Stimulated activated CD4-positive, alpha-beta T cell treated with anti-CD3 and anti-CD28 coated beads, Interleukin-1b, Interleukin-23, amount 100 ng/mL, for 48 hours (primary cell): ENCODE data around the gene TBKBP1.

Source experiments
- DNase-seq: peaks from one replicate; pipeline ENCODE4 v3.0.0-alpha.2; 2020

TBKBP1 gene

GRCh38 chr17:47699536-47699840 lies 5.5 kb downstream of the TBKBP1 start:
- DNase-seq = no peak

DNA sequence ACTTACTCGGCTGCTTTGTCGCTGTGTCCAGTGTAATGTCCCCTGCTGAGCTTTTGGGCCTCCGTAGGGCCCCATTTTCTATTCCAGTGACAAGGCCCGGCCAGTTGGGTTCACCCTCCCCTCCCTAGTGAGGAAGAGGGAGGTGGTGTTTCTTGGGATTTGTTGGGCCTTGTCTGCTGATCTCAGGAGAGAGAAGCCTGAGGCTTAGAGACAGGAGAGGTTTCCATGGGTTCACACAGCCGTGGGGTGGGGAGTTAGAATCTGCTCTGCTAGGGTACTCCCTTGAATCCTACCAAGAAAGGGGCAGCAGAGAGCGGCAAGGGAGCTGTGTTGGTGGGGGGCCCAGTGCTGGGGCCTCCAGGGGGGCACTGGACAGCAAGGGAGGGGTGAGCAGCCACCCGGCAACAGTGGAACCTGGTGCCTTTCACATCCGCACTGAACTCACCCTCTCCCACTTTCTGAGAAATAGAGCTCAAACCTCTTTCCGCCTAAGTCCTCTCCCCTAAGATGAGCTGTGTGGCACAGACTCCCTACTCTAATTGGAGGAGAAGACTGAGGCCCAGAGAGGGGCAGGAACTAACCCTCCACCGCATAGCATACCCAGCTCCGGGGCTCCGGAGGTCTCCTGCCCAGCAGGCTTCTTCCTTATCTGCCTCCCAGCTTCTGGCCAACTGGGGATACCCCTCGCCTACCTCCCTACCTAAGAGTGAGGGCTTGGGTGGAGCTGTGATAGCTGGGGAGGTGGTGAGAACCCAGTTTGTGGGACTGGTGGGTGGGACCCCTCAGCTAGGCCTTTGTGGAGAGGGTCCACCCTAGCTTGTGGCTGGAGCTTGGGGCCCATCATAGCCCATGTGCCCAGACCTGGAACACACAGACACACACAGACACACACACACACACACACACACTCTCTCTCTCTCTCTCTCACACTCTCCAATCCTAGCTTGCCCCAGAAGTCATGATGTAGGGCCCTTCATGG lies 6.8 kb downstream of the TBKBP1 start:
- no peak for DNase-seq

GRCh38 chr17:47701608-47702007 lies 7.6 kb downstream of the TBKBP1 start:
- no peak for DNase-seq

DNA sequence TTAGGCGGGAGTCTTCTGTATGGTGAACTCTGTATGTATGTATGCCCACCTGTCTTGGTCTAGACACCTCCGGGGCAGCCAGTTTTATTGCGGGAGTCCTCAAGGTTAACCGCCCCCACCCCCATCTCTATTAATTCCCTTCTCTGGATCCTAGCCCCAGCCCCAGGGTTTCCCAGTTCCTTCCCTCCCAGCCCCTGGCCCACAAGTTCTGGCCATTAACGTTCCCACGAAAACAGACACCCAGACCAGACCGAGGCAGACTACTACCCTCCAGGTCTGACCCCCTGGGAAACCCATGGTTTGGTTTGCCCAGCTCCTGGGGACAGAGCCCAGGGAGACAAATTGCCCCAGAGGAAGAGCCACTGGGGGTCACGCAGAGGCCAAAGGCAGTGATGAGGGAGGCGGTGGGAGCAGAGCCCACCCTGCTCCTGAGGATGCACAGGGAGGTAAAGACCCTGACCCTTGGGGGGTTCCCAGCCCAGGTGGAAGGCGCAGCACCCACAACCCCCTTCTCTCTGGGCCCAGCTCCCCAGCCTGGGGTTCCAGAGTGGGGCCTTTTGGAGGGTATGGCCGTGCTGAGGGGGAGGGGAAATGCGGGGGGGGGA lies 8.5 kb downstream of the TBKBP1 start:
- no peak for DNase-seq

GRCh38 chr17:47703191-47703591 lies 9.2 kb downstream of the TBKBP1 start:
- DNase-seq = peak; percentile 44

- DNase-seq = no peak
These were observed 9.7 kb downstream of the TBKBP1 start for GRCh38 chr17:47703671-47704070.

DNA sequence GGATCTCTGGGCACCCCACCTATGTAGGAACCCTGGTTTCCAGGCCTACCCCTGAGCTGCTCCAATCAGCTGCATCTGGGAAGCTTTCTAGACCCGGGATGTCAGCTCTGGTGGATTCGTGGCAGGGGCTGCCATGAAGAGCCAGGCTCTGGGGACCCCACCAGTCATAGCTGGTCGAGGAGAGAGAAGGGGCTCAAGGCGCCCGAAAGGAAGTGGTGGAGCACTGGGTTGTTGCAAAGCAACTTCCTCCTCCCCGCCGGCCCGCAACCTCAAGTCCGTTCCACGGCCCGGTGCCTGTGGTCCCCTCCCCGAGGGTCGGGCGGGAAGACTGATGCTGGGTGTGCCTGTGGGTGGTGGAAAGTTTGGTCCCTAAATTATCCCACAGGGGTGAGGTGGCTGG lies 10.2 kb downstream of the TBKBP1 start:
- no peak for DNase-seq

DNA sequence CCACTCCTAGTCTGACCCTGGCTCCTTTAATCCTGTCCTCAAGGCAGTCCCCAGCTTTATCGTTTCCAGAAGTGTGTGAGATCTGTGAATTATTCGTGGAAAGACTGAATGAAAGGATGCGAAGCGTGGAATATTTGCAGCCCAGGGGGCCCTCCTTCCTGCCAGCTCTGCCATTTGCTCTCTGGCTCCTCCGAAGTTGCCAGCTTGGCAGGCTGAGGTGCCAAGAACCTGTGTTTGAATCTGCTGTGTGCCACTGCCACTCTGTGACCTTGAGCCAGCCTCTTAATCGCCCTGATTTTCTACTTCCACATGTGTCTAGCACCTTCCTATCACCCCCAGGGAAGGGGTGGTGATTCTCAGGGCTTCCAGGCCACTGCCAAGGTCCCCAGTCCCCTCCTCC lies 10.8 kb downstream of the TBKBP1 start:
- DNase-seq = no peak

DNA sequence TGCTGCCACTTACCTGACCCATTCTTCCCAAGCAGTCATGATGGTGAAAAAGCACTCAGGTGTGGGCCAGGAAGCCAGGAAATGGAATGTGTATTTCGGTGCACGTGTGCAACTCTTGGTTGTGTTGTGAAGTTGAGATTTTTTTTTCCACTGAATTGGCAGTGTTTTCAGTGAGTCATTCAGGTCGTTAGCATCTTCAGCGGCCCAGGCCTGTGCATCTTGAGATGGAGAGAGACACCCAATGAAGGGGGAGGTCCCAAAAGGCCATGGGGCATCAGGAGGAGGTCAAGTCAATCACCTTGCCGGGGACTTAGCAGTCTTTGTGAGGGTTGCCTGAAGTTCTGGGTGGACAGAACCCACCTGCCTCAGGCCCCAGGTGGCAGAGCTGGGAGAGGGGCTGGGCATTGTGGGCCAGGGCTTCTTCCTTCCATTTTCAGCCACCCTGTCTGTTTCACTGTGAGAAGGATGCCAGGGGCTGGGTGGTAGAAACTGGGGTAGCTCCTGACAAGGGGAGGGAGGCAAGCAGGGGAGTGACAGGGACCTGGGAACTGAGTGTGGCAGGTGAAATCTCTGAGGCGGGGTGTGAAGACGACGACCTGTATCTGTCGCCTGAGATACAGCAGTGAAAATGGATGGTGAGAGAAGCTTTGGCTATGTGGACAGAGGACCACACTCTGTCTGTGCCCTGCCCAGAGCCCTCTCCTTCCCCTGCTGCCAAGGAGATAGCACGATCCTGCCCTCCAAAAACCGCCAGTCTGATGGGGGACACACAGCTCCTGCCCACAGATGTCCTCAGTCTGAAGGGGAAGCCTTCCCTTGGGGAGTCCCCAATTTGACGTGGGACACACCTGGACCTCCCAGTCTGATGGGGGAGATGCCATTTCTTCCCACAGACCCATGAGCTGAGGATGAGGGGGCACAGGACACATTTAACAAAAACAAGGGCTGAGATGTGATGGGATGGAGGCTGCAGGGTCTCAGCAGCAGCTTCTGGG lies 11.9 kb downstream of the TBKBP1 start:
- peak; percentile 69 for DNase-seq

DNA sequence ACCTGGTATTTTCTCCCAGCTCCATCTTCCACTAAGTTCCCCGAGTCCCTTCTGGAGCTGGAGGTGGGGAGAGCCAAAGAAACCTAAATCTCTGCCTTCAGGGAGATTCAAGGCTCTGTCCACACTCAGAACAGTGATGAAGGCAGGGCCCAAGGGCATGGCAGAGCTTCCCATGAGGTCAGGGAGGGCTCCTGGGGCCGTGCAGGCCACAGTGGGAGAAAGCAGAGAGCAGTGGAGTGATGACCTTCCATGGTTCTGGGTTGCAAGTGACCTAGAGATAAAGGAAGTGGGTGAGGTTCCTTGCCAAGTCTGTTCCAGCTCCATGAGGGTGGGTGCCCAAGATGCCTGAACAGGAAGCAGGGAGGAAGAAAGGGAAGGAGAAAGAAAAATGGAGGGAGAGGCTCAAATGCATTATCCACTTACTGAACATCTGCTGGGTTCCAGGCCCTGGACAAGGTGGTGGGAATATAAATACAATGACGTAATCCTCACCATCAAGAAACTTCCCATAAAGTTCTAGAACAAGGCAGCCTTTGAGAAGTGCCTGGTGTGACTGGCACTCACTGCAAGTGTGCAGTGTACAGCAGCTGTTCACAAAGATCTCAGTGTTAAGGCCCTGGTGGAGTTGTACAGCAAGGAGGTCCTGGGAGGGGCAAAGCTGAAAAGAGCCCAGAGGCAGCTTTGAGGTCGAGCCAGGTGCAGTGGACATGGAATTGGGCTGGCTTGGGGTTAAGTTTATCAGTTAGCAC lies 13.3 kb downstream of the TBKBP1 start:
- no peak for DNase-seq

DNA sequence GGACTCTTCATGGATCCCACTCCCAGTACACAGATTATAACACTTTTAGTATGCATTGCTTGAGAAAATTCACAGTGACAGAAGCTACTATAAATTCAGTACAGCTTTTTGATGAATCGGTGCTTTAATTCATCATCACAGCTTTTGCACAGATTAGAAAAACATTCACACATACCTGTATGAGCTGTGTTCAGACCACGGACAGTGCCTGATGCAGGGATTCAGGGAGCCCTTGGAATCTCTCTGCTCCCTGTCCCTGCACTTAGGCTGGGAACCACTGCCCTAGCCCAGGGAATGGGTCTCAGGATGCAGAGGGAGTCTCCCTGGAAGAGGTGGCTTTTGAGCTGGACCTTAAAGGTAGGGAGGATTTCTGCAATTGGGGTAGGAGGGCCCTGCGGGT lies 13.9 kb downstream of the TBKBP1 start:
- no peak for DNase-seq

- no peak for DNase-seq
These were observed 14.4 kb downstream of the TBKBP1 start for GRCh38 chr17:47708312-47708863.

DNA sequence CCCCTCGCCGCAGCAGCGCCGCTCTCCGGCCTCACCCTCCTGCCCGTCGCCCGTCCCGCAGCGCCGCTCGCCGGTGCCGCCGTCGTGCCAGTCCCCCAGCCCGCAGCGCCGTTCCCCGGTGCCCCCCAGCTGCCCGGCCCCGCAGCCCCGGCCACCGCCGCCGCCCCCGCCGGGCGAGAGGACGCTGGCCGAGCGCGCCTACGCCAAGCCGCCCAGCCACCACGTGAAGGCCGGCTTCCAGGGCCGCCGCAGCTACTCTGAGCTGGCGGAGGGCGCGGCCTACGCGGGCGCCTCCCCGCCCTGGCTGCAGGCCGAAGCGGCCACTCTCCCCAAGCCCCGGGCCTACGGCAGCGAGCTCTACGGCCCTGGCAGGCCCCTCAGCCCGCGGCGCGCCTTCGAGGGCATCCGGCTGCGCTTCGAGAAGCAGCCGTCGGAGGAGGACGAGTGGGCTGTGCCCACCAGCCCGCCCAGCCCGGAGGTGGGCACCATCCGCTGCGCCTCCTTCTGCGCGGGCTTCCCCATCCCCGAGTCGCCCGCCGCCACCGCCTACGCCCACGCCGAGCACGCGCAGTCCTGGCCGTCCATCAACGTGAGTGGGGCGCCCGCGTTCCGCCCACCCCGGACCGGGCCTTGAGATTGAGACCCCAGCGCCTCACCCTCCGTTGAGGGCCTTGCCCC lies 15.0 kb downstream of the TBKBP1 start:
- no peak for DNase-seq

GRCh38 chr17:47709594-47709993 lies 15.6 kb downstream of the TBKBP1 start:
- no peak for DNase-seq

- DNase-seq = no peak
These were observed 17.6 kb downstream of the TBKBP1 start for GRCh38 chr17:47711366-47712099.

- no peak for DNase-seq
These were observed 18.5 kb downstream of the TBKBP1 start for GRCh38 chr17:47712330-47713023.

DNA sequence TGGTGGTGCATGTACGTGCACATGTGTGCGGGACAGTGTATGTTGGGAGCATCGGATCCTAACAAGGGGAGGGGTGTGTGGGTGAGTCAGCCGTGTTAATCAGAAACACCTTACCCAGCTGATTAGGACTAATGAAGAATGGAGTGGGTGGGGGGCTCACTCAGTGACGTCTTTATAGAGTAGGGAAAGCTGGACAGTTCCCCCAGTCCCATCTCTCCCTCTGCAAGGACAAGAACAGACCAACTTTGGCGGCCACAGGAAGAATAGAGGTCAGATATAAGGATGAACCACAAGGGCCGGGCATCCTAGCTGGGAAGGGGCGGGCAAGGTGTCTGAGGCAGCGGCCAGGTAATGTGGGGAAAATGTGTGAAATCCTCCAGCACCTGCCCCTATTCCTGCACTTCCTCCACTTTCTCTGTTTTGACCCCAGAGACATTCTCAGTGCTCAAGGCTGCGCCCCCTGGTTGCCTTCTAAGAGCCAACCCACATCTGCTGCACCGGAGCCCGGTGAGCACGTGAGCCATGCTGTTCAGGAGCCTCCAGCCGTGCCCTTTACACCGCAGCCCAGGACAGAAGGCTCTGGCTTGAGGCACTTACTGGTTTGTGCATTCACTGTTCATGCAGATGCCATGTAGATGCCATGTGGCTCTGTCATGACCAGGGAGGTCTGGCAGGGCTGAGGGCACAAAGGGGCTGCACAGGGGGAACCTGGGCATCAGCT lies 20.2 kb downstream of the TBKBP1 start:
- DNase-seq = no peak

GRCh38 chr17:47714773-47715396 lies 20.9 kb downstream of the TBKBP1 start:
- DNase-seq = no peak
